Non-pigmented ciliary epithelial cell (primary cell): ENCODE measurements around the gene MYH10.
A peak's percentile ranks its signal among the peaks of the same experiment; 100 is the strongest.

Experiments
- DNase-seq: peaks from one replicate; pipeline ENCODE4 v3.0.0-alpha.2; 2010; ENCODE audit warnings: low read depth

The MYH10 gene

GRCh38 chr17:8444494-8444893 is 186.0 kb downstream of the MYH10 start:
- no peak for DNase-seq

- DNase-seq: no peak
These were observed 186.8 kb downstream of the MYH10 start for GRCh38 chr17:8443756-8444155.

- DNase-seq: no peak
These were observed 188.2 kb downstream of the MYH10 start for GRCh38 chr17:8442310-8442709.

GRCh38 chr17:8441690-8442089 is 188.8 kb downstream of the MYH10 start:
- no peak for DNase-seq

GRCh38 chr17:8439681-8440080 is 190.8 kb downstream of the MYH10 start:
- DNase-seq: no peak

GRCh38 chr17:8438441-8438840 is 192.1 kb downstream of the MYH10 start:
- no peak for DNase-seq

- no peak for DNase-seq
These were observed 193.7 kb downstream of the MYH10 start for GRCh38 chr17:8436844-8437171.

- no peak for DNase-seq
These were observed 194.2 kb downstream of the MYH10 start for GRCh38 chr17:8436169-8436843.

GRCh38 chr17:8435245-8436168 is 195.0 kb downstream of the MYH10 start, which contains the start of gene NDEL1:
TSS of gene NDEL1 (plus strand) at chr17:8435884. CDS start at chr17:8444272, 8,388 bp downstream.
- peak; percentile 82 for DNase-seq

- no peak for DNase-seq
These were observed 199.6 kb downstream of the MYH10 start for GRCh38 chr17:8430966-8431365.

- DNase-seq: no peak
These were observed 203.7 kb downstream of the MYH10 start for GRCh38 chr17:8426802-8427201.

GRCh38 chr17:8426094-8426720 is 204.3 kb downstream of the MYH10 start:
- no peak for DNase-seq
